ENCODE results near the gene RHOBTB3.

DNA sequence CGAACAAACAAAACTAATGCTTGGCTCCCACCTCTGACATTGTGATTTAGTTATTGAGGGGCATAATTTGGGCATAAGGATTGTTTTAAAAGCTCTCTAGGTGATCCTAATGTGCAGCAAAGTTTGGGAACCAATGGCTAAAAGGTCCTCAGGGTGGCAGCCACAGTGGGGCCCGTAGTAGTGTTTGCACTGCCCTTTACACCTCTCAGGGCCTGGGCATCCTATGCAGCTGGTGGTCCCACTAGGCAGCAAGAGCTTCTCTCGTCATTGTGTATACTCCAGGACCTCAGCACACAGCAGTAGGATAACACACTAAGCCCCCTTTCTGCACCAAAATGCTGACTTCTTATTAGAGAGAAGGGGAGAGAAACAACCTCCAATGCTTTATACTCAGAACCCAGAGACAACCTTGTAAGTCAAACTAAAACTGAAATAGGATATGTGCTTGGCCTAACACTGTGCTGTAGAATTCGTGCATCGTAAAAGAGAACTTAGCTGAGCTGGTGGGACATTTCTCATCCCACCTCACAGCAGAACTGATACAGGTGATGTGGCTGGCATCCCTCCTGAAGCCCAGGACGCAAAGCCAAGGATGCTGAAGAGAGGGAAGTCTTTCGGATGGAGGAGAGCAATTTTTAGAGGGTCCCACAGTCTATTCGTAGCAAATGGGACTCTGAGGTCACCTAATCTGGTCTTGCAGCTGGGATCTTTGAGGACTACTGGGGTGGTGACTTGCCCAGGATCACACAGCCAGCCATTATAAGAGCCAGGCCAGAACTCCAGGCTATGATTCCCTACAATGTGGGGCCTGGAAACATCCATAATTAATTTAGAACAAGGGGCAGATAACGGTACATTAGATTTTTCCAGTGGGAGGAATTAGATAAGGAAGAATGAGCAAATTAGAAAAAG is 90.2 kb downstream of the RHOBTB3 start:
- TF ChIP-seq, protein P1, sequence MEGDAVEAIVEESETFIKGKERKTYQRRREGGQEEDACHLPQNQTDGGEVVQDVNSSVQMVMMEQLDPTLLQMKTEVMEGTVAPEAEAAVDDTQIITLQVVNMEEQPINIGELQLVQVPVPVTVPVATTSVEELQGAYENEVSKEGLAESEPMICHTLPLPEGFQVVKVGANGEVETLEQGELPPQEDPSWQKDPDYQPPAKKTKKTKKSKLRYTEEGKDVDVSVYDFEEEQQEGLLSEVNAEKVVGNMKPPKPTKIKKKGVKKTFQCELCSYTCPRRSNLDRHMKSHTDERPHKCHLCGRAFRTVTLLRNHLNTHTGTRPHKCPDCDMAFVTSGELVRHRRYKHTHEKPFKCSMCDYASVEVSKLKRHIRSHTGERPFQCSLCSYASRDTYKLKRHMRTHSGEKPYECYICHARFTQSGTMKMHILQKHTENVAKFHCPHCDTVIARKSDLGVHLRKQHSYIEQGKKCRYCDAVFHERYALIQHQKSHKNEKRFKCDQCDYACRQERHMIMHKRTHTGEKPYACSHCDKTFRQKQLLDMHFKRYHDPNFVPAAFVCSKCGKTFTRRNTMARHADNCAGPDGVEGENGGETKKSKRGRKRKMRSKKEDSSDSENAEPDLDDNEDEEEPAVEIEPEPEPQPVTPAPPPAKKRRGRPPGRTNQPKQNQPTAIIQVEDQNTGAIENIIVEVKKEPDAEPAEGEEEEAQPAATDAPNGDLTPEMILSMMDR (IDR thresholded peaks at IDR 0.05), result no peak
- no peak for TF ChIP-seq EP300 (IDR thresholded peaks at IDR 0.05)
- TF ChIP-seq POLR2A (IDR thresholded peaks at IDR 0.05), result no peak
